Prostate gland (tissue), 2 donors: ENCODE data around the gene GPR107.

Experiments
- POLR2AphosphoS5 ChIP-seq: sonication (generic); formaldehyde crosslinking; IDR thresholded peaks from one replicate; pipeline ENCODE4 v1.6.1; 2017; ENCODE audit warnings: antibody characterized with exemption
- TF ChIP-seq, protein P1 (sequence below), 4 experiments: fragments of 200-600 bp in 2 of 4; fragments of 450-650 bp in 2 of 4; sonication (generic) in 2 of 4; IDR thresholded peaks; 1 replicate in 3 of 4; 2 replicates in 1 of 4; pipeline ENCODE4 v1.5.1; 2016 to 2019; ENCODE audit warnings: antibody characterized with exemption in 4 of 4, mild to moderate bottlenecking in 2 of 4, moderate library complexity in 2 of 4

DNA sequence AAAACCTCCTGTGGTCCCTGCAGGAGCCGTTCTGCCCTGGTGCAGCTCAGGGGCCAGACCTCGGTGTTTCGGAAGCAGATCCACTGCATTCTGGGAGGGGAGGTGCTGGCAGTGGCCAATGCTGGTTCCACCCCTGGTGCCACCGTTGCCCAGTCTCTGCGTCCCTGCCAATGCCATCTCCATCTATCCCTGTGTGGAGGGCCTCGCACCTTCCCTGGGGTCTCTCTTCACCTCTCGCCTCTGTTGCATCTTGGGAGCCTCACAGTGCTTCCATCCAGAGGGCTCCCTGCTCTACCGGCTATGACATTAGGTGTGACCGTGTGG is 133.8 kb downstream of the GPR107 start:
- TF ChIP-seq, protein P1, sequence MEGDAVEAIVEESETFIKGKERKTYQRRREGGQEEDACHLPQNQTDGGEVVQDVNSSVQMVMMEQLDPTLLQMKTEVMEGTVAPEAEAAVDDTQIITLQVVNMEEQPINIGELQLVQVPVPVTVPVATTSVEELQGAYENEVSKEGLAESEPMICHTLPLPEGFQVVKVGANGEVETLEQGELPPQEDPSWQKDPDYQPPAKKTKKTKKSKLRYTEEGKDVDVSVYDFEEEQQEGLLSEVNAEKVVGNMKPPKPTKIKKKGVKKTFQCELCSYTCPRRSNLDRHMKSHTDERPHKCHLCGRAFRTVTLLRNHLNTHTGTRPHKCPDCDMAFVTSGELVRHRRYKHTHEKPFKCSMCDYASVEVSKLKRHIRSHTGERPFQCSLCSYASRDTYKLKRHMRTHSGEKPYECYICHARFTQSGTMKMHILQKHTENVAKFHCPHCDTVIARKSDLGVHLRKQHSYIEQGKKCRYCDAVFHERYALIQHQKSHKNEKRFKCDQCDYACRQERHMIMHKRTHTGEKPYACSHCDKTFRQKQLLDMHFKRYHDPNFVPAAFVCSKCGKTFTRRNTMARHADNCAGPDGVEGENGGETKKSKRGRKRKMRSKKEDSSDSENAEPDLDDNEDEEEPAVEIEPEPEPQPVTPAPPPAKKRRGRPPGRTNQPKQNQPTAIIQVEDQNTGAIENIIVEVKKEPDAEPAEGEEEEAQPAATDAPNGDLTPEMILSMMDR (IDR thresholded peaks at IDR 0.05): no peak
- TF ChIP-seq POLR2AphosphoS5: no peak
